Stimulated activated CD4-positive, alpha-beta T cell treated with anti-CD3 and anti-CD28 coated beads, Interleukin-2, amount 100 ng/mL, for 4 hours (primary cell): ENCODE measurements around the gene TUBA1C.
A peak's percentile ranks its signal among the peaks of the same experiment; 100 is the strongest.
"Not testable (repeated sequence)": the region's sequence is repeated elsewhere in the genome, so short reads cannot be mapped to it uniquely, and the experiment has no call there.

Experiments used
- DNase-seq: peaks from one replicate; pipeline ENCODE4 v3.0.0-alpha.2; 2020; ENCODE audit warnings: low read depth

Gene TUBA1C

GRCh38 chr12:49255857-49256637, 8.8 kb upstream of the TUBA1C start:
- no peak for DNase-seq

DNA sequence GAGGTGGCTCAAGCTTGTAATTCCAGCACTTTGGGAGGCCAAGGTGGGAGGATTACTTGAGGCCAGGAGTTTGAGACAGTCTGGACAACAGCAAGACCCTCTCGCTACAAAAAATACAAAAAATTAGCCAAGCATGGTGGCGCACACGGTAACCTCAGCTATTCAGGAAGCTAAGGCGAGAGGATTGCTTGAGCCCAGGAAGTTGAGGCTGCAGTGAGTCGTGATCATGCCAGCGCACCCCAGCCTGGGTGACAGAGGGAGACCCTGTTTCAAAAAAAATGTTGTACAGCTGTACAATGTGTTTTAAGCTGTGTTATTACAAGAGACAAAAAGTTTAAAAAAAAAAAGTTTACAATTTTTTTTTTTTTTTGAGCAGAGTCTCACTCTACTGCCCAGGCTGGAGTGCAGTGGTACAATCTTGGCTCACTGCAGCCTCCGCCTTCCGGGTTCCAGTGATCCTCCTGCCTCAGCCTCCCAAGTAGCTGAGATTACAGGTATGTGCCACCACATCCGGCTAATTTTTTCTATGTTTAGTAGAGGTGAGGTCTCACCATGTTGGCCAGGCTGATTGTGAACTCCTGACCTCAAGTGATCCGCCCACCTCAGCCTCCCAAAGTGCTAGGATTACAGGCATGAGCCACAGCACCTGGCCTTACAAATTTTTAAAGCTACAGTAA, 7.2 kb upstream of the TUBA1C start:
- not testable (repeated sequence) for DNase-seq

GRCh38 chr12:49259452-49259851, 5.4 kb upstream of the TUBA1C start:
- no peak for DNase-seq

DNA sequence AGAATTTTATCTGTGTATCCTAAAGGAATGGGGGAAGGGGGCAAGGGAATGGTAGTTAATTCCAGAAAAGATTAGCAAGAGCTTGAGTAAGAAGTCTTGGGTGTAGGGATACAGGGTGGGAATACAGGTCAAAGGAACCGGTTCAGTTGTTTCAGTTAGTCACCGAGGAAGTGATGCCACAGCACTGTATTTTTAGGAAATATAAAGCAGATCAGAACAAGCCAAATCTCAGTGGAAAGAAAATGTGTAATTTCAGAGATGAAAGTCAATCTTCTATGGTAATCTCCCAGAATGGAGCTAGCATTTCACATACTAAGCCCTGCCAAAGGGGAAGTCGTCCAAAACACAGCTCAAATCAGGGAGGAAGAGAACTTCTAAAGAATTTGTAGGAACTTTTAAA, 4.7 kb upstream of the TUBA1C start:
- DNase-seq = no peak

- no peak for DNase-seq
Observed at GRCh38 chr12:49260571-49261363, 4.1 kb upstream of the TUBA1C start.

GRCh38 chr12:49261721-49262120, 3.2 kb upstream of the TUBA1C start:
- no peak for DNase-seq

GRCh38 chr12:49263400-49263763, 1.5 kb upstream of the TUBA1C start:
- no peak for DNase-seq

DNA sequence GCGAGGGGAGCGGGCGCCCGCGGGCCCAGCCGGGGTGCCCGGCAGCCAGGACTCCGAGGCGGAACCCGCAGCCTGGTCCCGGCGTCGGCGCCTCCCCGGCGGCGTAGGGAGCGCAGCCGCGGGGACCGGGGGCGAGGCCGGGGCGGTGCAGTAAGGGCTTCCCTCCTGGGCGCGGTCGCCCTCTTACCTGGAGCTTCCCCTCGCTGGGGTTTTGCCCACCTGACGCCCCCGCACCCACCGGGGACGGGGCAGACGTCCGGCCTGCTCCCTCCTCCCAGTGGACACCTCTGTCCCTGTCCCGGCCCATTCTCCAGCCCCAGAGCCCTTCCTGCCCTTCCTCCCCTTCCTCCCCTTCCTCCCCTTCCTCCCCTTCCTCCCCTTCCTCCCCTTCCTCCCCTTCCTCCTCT, 413 bp upstream of the TUBA1C start:
- peak; percentile 23 for DNase-seq

- not testable (repeated sequence) for DNase-seq
Observed at GRCh38 chr12:49269191-49269590, 4.3 kb downstream of the TUBA1C start.

DNA sequence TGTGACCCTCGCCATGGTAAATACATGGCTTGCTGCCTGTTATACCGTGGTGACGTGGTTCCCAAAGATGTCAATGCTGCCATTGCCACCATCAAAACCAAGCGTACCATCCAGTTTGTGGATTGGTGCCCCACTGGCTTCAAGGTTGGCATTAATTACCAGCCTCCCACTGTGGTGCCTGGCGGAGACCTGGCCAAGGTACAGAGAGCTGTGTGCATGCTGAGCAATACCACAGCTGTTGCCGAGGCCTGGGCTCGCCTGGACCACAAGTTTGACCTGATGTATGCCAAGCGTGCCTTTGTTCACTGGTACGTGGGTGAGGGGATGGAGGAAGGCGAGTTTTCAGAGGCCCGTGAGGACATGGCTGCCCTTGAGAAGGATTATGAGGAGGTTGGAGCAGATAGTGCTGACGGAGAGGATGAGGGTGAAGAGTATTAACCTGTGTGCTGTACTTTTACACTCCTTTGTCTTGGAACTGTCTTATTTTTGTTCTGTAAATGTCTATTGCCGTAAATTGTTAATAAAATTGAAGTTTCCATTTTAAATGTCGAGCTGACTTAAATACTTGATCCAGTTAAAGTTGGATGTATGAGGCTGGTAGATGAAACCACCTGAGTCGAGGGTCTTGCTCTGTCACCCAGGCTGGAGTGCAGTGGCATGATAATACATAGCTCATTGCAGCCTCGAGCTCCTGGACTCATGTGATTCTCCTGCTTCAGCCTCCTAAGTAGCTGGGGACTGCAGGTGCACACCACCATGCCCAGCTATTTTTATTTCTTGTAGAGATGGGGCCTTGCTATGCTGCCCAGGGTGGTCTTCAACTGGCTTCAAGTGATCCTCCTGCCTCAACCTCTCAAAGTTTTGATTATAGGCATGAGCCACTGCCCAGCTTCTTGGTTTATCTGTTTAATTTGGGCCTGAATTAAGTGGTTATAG, 8.2 kb downstream of the TUBA1C start:
- DNase-seq = no peak

DNA sequence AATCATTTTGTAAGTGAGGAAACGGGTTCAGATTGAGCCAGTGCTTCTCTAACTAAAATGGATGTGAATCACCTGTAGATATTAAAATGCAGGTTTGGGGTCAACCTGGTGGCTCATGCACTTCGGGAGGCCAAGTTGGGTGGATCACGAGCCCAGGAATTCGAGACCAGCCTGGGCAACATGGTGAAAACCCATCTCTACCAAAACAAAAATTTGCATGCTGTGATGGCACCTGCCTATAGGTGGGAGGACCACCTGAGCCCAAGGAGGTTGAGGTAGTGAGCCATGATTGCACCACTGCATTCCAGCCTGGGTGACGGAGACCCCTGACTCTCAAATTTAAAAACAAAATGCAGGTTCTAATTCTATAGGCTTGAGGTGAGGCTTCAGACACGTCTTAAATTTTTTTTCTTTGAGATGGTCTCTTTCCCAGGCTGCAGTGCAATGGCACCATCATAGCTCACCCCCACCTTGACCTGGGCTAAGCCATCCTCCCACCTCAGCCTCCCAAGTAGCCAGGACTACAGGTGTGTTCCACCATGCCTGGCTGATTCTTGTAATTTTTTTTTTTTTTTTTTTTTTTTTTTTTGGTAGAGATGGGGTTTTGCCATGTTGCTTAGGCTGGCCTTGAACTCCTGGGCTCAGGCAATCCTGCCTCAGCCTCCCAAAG, 9.0 kb downstream of the TUBA1C start:
- DNase-seq = no peak

DNA sequence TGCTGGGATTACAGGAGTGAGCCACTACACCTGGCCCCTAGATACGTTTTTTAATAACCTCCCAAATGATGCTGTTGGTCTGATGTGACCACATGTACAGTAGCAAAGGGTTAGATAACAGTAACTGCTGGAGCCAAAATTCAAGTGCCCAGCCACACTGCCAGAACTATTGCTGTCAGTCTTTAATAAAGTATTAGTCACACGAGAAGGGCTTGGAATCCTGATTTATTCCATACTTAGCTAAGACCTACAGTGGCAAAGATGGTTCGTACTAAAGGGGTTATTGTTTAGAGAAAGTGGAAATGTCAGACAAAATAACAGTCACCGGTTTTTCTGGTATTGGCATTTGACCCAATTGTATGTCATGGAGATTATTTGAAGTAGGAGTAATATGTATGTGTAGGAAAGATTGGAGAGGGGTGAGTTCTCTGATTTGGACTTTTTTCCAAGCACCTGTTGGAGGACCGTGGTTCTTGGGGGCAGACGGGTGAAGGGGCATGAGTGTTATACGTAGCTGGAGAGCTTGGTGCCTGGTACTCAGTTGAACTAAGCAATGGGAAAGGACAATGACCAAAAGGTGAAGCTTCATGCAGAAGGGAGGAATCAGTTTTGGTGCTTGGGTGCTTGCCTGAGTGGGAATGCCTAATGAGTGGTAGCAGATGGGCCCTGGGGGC, 9.7 kb downstream of the TUBA1C start:
- no peak for DNase-seq

DNA sequence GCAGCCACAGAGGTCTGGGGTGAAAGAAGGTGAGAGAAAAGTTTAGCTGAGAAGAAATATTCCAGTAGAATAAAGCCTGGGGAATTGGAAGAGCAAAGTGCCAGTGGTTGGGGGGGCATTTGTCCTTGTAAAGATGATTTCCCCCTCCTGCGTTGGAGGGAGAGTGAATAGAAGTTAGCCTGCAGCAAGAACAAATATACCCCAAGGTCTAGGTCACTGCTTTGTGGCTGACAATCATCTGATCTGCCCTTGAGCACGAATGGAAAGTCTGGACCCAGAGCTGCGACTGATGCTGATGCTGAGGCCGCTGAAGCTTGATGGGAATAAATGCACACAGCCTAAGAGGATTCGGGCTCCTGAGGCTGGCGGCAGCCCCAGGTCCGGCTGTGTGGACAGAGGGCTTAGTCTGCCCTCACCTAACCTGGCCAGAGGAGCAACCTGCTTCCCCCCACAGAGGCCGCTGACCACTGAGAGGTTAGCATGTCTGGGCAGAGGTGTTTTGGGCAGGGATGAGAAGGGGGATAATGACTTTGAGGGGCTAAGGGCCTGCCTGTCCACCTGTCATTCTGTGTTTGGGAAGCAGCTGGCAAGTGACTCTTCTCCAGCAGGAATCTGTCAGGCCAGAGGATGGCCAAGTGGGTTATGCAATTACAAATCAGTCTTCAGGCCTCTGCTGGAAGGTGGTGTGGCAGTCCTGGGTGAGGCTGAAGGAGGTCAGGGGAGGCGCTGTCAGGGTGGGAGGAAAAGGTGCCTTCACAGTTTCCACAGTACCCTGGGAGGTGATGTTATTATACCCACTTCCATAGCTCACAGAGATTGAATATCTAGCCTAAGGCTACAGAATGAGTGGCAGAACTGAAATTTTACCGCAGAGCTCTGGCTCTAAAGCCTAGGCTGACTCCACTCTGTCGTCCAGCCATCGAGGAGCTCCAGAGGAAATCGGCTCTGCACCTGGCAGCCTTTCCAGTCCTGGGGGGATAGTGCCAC, 11.7 kb downstream of the TUBA1C start:
- DNase-seq = no peak

- no peak for DNase-seq
Observed at GRCh38 chr12:49277466-49277865, 12.6 kb downstream of the TUBA1C start.

- DNase-seq = no peak
Observed at GRCh38 chr12:49279706-49280159, 14.9 kb downstream of the TUBA1C start.

DNA sequence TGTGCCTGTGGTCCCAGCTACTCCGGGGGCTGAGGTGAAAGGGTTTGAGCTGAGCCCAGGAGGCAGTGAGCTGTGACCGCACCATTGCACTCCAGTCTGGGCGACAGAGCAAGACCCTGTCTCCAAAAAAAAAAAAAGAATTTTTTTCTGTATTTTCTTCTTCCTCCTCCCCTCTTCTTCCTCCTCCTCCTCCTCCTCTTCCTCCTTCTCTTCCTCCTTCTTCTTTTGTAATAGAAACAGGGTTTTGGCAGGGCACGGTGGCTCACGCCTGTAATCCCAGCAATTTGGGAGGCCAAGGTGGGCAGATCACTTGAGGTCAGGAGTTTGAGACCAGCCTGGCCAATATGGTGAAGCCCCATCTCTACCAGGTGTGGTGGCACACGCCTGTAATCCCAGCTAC, 15.7 kb downstream of the TUBA1C start:
- DNase-seq = not testable (repeated sequence)

DNA sequence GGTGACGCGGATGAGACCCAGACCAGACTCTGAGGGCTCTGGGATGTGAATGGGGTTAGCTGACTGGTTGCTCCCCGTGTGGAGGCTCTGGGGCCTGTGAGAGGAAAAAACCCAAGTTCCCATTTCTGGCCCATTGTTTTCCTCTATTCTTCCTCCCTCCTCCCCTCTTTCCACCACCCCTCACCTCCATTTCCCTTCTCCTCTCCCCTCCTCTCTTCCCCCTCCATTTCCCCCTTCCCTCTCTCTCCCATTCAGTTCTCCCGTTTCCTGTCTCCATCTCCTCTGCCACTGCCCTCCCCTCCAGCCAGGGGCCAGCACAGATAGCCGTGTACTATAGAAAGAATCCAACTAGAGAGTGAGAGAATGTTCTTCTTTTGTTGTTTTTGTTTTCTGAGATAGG, 17.4 kb downstream of the TUBA1C start:
- no peak for DNase-seq

GRCh38 chr12:49282740-49283375, 18.0 kb downstream of the TUBA1C start:
- DNase-seq = not testable (repeated sequence)
